Duodenal mucosa (tissue), 2 donors: ENCODE results near the gene DOK7.

Experiments used
- H3K27ac ChIP-seq: one replicate; pipeline ENCODE4 v1.7.0; 2013; ENCODE audit warnings: low read depth, low read length
- H3K27me3 ChIP-seq, 2 donors: one replicate each; pipeline ENCODE4 v1.7.0; 2013; ENCODE audit warnings: low read length in 2 of 2, control low read depth in 1 of 2; ENCODE audit not compliant: insufficient read depth in 2 of 2, control insufficient read depth in 1 of 2
- H3K36me3 ChIP-seq, 2 donors: one replicate each; pipeline ENCODE4 v1.7.0; 2013; ENCODE audit warnings: low read length in 2 of 2, control low read depth in 1 of 2; ENCODE audit not compliant: insufficient read depth in 2 of 2, control insufficient read depth in 1 of 2
- H3K4me1 ChIP-seq, 2 donors: one replicate each; pipeline ENCODE4 v1.7.0; 2013; ENCODE audit warnings: low read length in 2 of 2, control low read depth in 1 of 2; ENCODE audit not compliant: insufficient read depth in 2 of 2, control insufficient read depth in 1 of 2
- H3K4me3 ChIP-seq, 2 donors: one replicate each; pipeline ENCODE4 v1.7.0; 2013; ENCODE audit warnings: low read length in 2 of 2, low read depth in 1 of 2
- H3K9ac ChIP-seq, 2 donors: one replicate each; pipeline ENCODE4 v1.7.0; 2013; ENCODE audit warnings: low read length in 2 of 2, low read depth in 1 of 2
- H3K9me3 ChIP-seq, 2 donors: one replicate each; pipeline ENCODE4 v1.7.0; 2013; ENCODE audit warnings: low read length in 2 of 2, control low read depth in 1 of 2; ENCODE audit not compliant: control insufficient read depth in 1 of 2

Gene DOK7

GRCh38 chr4:3475041-3475712 lies 12.1 kb downstream of the DOK7 start:
- H3K27me3 ChIP-seq = peaks cover 3 to 35% of the 10 kb centered on the region in 2 donors
- no peaks in the 10 kb centered on the region for H3K36me3 ChIP-seq
- H3K9me3 ChIP-seq = no peaks in the 10 kb centered on the region
- H3K27ac ChIP-seq = no peak overlapping the region
- peaks cover 0 to 2% of the 10 kb centered on the region in 2 donors for H3K4me1 ChIP-seq
- no peak overlapping the region for H3K4me3 ChIP-seq
- H3K9ac ChIP-seq = no peak overlapping the region

- Histone ChIP-seq H3K9ac (no peak overlapping the region), H3K9me3 (no peaks in the 10 kb centered on the region), H3K36me3 (no peaks in the 10 kb centered on the region), H3K4me3 (no peak overlapping the region), H3K27ac (no peak overlapping the region), H3K4me1 (no peaks in the 10 kb centered on the region), H3K27me3 (peaks cover 3 to 33% of the 10 kb centered on the region in 2 donors)
Observed at GRCh38 chr4:3475713-3476260, 12.7 kb downstream of the DOK7 start.

GRCh38 chr4:3476341-3476747 lies 13.2 kb downstream of the DOK7 start:
- Histone ChIP-seq H3K9ac (no peak overlapping the region), H3K4me1 (no peaks in the 10 kb centered on the region), H3K4me3 (no peak overlapping the region), H3K27ac (no peak overlapping the region), H3K27me3 (peaks cover 3 to 33% of the 10 kb centered on the region in 2 donors), H3K9me3 (no peaks in the 10 kb centered on the region), H3K36me3 (no peaks in the 10 kb centered on the region)

GRCh38 chr4:3476936-3477749 lies 14.0 kb downstream of the DOK7 start:
- H3K4me3 ChIP-seq = no peak overlapping the region
- no peaks in the 10 kb centered on the region for H3K36me3 ChIP-seq
- no peaks in the 10 kb centered on the region for H3K4me1 ChIP-seq
- H3K9me3 ChIP-seq = no peaks in the 10 kb centered on the region
- H3K27ac ChIP-seq = no peak overlapping the region
- peaks cover 6 to 38% of the 10 kb centered on the region in 2 donors for H3K27me3 ChIP-seq
- H3K9ac ChIP-seq = no peak overlapping the region

- Histone ChIP-seq H3K36me3 (no peaks in the 10 kb centered on the region), H3K4me1 (no peaks in the 10 kb centered on the region), H3K9ac (no peak overlapping the region), H3K4me3 (no peak overlapping the region), H3K27ac (no peak overlapping the region), H3K9me3 (no peaks in the 10 kb centered on the region), H3K27me3 (peaks cover 13 to 38% of the 10 kb centered on the region in 2 donors)
Observed at GRCh38 chr4:3477750-3478430, 14.8 kb downstream of the DOK7 start.

- Histone ChIP-seq H3K27me3 (peaks cover 17 to 45% of the 10 kb centered on the region in 2 donors), H3K36me3 (no peaks in the 10 kb centered on the region), H3K27ac (no peak overlapping the region), H3K4me3 (no peak overlapping the region), H3K4me1 (no peaks in the 10 kb centered on the region), H3K9me3 (no peaks in the 10 kb centered on the region), H3K9ac (no peak overlapping the region)
Observed at GRCh38 chr4:3478446-3479357, 15.6 kb downstream of the DOK7 start.

GRCh38 chr4:3479358-3480101 lies 16.4 kb downstream of the DOK7 start:
- H3K9me3 ChIP-seq = no peaks in the 10 kb centered on the region
- peaks cover 24 to 53% of the 10 kb centered on the region in 2 donors for H3K27me3 ChIP-seq
- peaks cover 1 to 2% of the 10 kb centered on the region in 2 donors for H3K4me1 ChIP-seq
- H3K27ac ChIP-seq = no peak overlapping the region
- no peaks in the 10 kb centered on the region for H3K36me3 ChIP-seq
- no peak overlapping the region for H3K4me3 ChIP-seq
- no peak overlapping the region for H3K9ac ChIP-seq

GRCh38 chr4:3480528-3481112 lies 17.5 kb downstream of the DOK7 start:
- Histone ChIP-seq H3K36me3 (no peaks in the 10 kb centered on the region), H3K27ac (no peak overlapping the region), H3K4me3 (no peak overlapping the region), H3K4me1 (peaks cover 6 to 11% of the 10 kb centered on the region in 2 donors), H3K27me3 (peaks cover 31 to 58% of the 10 kb centered on the region in 2 donors), H3K9ac (no peak overlapping the region), H3K9me3 (no peaks in the 10 kb centered on the region)
